HT1080 (cell line): ENCODE measurements around the gene UGT1A4. TPM values are rescaled to one million over a fixed set of nuclear protein-coding genes. Genes with fewer than 3 reads are reported as not detected.

ENCODE experiments used
- DNase-seq: peaks from one replicate; pipeline ENCODE4 v3.0.0-alpha.2; 2015; ENCODE audit warnings: low read depth
- total RNA-seq: library from RNA; depleted of rRNA; stranded (reverse); fragments of >200 nt; shearing (Covaris generic); gene quantifications from 2 replicates; pipeline ENCODE4 v1.2.3, GENCODE V29; 2014

Gene UGT1A4
- total RNA-seq, 1 experiment from 2014 or later: not detected

- no peak for DNase-seq
These were observed 89.7 kb downstream of the UGT1A4 start for GRCh38 chr2:233807966-233808935.

DNA sequence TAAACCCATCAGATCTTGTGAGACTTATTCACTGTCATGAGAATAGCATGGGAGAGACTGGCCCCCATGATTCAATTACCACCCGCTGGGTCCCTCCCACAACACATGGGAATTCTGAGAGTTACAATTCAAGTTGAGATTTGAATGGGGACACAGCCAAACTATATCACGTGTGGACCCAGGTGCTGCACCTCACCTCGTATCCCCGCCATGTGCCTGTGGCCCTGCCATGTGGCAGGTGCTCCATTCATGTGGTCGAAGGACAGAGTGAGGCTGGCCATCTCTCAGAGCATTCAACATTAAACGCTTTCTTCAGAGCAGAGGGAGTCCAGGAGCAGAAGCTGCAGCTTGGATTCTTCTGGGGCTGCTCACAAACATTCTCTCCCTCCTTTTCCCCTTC lies 91.8 kb downstream of the UGT1A4 start:
- no peak for DNase-seq

DNA sequence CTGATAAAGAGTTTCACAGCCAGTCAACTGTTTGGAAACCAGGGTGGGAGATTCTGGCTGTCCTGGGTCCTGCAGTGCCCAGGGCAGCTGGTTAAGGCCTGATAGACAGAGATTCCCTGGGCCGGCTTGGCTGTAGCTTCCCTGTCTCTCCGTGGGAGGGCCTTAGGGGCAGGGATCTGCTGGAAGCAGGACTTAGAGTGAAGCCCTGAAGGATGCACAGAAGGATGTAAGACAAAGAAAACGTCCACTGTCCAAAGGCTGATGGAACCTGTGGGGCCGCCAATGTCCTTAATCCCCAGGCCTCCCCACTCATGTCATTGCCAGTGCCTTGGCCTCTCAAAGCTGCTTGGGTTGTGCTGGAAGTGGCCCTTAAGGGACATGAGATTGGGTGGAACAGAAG lies 92.6 kb downstream of the UGT1A4 start:
- no peak for DNase-seq

DNA sequence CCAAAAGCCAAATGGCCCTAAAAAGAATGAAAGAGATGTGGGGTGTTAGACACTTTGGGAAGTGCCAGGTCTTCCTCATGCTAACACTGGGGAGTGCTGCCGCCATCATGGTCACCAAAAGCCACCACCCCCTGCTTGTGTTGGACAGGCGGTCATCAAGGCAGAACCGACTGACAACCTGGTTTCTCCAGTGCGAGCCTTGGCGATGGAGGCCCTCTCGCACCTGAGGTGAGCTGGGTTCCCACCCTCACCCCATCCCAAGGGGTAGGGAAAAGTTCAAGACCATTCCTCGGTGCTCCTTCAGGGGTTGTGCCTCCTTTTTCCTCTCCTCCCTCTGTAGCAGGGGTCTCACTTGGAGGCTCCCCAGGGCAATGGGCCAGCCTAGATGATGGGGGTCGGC lies 93.2 kb downstream of the UGT1A4 start:
- no peak for DNase-seq

DNA sequence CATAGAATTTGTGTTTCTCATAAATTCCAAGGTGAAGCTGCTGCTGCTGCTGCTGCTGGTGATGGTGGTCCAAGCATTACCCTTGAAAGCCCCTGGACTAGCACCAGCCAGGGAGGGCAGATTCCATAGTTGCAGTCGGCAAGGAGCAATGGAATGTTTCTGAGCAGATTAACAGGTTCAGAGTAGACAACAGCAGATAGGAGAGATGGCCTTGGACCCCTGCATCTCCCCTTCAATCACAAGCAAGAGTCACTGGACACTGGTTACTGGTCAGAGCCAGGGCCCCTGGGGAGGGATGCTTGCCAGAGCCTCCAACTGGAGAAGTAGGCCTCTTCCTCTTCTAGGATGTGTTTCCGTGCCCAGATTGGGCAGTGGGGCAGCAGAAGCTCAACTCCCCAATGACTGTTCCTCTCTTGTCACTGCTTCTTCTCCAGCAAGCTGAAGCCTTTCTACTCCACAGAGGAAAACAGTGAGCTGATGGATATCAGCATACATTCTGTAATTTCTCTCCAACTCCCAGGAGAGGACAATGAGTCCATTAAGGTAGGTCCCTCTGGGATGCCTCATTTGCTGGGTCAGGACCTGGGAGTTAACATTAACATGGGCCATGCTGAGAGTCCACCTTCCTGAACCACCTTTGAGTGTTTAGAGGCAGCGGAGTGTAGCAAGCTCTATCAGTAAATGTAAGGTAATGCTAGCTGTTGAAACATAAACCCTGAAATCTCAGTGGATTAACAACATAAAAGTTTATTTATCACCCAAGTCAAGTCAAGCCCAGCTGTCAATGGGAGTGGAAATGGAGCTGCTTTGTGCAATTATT lies 94.9 kb downstream of the UGT1A4 start:
- DNase-seq: no peak

DNA sequence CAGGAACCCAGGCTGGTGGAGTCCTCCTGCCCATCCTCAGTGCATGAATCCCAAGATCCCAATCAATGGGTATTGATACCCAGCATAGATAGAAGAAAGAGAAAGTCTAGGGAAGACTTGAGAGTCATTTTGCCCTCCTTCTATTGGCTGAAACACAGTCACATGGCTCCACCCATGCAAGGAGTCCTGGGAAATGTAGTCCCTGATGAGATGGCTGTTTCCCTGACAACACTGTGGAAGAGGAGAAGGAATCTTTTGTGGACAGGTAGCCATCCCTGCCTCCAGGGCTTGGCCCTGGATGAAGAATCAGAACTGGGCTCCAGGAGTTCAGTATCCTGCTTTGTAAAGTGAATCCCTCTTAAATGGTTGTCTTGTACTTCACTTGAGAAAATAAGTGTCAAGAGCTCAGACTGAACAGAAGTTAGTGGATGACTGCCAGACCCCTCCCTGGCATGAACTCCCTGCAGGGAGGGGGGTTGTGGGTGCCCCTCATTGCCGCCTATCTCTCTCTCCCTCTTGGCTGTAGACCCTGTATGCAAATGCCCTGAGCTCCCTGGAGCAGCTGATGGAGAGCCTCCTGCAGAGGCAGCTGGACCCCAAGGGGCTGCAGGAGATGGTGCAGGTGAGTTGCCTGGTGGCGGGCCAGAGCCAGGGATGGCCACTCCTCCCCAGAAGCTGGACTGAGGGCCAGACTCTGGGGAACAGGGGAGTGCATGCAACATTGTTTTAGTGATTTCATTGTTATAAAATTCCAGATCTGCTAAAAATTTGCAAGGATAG lies 95.7 kb downstream of the UGT1A4 start:
- DNase-seq: peak; percentile 23

DNA sequence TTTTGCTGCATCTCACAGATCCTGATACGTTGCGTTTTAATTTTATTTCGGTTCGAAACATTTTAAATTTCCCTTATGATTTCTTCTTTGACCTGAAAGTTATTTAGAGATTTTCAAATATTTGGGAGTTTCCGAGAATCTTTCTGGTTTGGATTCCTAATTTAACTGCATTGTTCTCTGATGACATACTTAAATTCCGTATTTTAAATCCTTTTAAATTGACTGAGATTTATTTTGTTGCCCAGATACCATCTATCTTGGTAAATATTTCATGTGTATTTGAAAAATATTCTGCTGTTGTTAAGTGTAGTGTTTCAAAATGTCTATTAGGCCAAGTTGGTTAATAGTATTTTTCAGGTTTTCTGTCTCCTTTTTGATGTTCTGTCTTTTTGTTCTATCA lies 97.3 kb downstream of the UGT1A4 start:
- DNase-seq: no peak

DNA sequence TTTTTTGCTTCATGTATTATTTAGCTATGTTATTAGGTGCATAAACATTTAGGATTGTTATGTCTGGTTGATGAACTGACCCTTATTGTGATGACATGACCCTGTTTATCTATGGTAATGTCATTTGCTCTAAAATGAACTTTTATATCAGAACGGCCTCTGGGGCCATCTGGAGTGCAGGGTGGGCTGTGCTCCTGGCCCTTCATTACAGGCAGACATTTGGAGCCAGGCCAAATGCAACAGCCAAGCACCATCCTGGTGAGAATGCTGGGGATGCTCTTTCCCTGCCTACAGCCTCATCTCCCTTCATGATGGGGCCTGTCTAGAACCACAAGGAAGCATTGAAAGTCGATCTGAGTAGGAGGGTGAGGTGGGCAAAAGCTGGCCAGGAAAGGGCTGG lies 97.8 kb downstream of the UGT1A4 start:
- DNase-seq: no peak

GRCh38 chr2:233816771-233817170 lies 98.2 kb downstream of the UGT1A4 start:
- DNase-seq: no peak

DNA sequence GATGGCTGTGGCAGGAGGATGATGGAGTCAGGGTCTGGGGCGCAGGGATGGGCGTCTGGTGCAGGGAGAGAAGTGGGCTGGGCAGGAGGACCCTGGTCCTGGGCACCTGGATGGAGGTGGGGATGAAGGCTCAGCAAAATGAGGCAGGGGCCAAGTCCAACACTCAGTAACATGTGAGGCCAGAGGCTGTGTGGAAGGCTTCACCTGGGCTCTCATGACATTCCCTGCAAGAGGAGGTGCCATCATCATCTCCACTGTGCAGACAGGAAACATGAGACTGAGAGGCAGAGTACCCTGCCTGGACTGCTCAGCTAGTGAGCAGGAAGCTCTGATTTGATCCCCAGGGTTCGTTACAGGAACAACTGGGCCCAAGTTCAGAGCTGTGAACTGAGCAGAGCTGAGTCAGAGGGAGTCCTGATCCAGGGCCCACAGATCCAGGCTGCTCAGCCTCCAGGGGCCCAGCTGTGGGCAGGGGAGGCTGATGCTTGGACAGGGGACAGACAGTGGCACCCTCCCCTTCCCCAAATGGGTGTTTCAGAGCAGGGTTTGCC lies 98.9 kb downstream of the UGT1A4 start:
- no peak for DNase-seq

DNA sequence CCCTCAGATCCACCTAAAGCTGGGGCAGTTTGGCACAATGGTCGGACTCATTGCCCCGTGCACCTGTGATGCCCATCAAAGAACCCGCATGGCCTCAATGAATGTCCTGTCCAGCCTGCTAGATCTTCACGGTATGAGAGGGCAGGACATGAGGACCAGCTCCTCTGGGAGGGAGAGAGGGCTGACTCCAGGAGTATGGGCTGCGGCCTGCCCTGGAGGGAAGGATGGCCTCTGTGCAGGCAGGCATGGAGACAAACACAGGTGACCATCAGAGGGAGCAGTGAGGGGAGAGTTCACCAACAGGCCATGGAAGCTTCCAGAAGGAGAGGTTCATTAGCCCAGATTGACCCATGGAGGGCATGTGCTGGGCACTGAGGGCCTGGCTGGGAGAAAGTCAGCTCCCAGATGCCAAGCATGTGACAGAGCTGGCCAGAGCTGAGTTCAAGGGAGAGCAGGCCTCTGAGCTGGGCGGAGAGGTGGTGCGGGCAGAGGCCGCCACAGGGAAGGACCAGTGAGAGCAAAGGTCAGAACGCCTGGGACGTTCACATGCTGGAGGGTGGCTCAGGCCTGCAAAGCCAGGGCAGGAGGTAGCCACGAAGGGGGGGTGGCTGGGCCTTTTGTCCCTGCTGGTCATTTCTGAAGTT lies 99.6 kb downstream of the UGT1A4 start:
- no peak for DNase-seq

DNA sequence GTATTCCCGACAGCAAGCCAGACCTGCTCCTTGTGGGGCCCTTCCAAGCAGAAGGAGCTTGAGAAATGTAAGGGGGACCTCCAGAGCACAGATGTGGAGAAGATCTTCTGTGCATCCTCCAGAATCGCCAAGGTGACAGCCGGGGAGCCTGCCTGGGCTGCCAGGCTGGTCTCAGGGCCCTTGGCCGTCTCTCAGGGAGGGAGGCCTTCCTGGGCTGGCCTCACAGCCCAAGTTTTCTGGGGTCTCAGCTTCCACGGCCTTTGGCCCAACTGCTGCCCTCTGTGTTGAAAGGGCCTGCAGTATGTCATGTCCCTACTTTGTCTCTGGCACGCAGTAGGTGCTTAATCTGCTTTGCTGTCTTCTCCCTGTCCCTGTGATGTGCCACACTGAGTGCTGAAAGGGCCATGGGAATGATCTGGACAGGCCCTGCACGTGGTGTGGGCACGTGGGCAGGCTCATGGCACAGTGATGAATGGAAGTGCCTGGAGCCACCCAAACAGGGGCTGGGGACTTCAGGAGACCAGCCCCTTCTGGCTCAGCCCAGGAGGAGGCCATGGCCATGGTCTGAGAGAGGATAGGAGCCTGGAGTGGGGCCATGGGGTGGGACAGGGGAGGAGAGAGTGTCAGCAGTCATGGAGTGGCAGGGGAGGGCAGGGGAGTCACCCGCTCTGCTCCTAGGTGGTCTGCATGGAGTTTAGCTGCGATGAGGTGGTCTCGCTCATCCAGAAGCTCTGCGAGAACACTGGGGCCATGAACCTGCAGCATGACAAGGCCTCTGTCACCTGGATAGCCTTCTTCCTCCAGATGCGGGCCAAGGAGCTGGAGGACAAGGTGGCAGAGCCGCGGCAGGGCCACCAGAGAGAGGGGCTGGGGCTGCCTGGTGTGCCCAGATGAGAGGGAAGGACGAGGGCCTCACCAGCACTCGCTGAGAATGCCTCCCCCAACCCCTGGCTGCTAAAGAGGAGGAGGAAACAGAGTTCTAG lies 100.4 kb downstream of the UGT1A4 start:
- no peak for DNase-seq

DNA sequence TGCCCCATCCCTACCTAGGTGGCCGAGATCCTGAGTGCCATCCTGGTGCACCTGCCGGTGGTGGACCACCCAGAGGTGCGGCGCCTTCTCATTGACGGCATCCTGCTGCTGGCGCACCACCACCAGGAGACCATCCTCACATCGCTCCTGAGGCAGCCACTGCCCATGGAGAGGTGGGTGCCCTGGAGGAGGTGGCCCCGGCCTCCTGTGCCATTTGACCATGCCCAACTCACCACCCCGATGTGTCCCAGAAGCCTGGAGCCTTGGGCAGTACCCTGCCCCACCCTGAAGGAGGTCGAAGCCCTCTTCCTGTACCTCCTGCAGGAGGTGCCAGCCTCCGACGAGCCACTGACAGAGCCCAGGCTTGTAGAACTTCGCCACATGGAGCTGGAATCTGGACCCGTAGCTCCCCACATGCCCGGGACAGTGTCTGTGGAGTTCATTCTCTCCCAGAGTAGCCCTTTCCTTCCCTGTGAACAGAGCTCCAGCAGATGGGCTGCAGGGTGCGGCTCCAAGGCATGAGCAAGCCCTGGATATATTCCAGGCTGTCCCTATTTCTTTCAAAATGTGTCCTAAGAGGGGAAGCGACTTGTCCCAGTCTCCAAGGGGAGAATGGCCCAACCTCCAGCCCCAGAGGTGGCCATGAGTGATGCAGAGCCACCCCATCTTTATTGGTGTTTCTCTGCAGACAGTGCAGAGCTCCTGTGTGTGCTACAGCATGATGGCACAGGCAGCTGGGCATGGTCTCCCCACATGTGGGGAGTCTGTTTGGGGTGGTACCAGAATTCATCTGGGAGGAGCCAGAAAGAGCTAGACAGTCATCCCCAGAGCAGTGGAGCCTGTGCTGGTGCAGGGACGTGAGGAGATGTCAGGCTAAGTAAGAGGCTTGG lies 101.6 kb downstream of the UGT1A4 start:
- DNase-seq: no peak

DNA sequence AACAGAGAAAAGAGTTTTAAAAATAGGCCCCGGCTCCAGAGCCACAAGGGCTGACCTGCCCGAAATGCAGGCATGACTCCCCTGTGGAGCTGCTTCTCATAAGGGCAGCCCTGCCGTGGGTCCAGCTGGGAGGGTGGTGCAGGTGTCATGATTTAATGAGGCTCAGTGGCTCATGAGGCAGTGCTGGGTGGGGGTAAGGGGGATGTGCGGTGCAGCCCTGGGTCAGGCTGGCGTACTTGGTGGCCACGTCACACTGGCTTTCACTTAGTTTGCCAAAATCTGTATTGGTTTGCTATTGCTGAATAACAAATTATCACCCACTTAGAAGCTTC lies 102.2 kb downstream of the UGT1A4 start:
- no peak for DNase-seq

DNA sequence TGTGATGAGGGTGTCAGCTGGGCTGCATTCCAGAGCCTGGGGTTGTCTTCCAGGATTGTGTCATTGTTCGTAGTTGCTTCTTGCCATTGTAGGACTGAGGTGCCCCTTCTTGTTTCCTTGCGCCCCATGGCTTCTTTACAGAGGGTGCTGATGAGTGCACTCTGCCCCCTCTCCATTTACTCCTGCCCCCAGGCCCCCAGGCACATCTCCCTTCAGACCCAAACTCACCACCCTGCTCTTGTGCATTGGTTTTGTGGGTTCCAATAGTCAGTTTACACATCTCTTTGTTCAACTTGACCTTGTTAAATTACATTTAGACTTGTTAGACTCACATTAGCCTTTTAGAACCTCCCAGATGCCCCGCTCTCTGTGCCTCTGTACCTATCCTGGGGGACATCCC lies 102.7 kb downstream of the UGT1A4 start:
- DNase-seq: no peak

- no peak for DNase-seq
These were observed 103.2 kb downstream of the UGT1A4 start for GRCh38 chr2:233821709-233822100.

DNA sequence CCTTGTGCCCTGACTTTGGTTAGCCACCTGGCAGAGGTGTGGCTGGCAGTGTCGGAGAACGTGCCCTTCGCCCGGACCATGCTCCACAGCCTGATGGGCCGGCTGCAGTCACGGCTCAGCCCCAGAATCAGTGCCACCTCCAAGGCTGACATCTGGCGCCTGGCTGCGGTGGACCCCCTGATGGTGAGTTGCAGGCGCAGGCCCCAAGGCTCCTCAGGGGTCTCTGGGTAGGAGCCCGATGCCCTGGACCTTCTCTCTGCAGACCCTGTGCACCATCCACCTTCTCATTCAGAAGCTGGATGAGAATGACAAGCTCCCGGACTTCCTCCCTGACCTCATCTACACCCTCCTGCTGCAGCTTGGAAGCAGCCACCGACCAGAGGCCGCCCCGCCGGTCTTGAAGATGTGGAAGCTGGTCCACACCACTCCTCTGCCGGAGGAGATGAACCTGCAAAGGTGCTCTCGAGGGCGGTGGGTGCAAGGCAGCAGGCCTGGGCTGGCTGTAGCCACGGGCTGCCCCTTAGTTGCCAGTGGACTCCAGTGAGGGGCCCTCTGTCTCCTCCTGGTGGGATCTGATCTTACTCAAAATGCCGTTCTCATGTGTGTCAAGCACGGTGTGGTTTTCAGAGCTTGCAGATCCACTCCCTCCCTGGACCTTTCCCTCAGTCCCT lies 103.7 kb downstream of the UGT1A4 start:
- no peak for DNase-seq
